Neuronal stem cell (in vitro differentiated cells): ENCODE data around the gene GCGR.

Experiments
- DNase-seq: peaks from one replicate; pipeline ENCODE4 v3.0.0-alpha.2; 2013; ENCODE audit warnings: low spot score
- H2AFZ ChIP-seq: one replicate; pipeline ENCODE4 v1.6.1; 2013; ENCODE audit warnings: mild to moderate bottlenecking, low read length, inconsistent platforms
- H2AK5ac ChIP-seq: 2 replicates; pipeline ENCODE4 v1.6.1; 2013; ENCODE audit warnings: low read depth, mild to moderate bottlenecking, inconsistent platforms, low read length, moderate library complexity, mixed read lengths
- H2BK120ac ChIP-seq: 2 replicates; pipeline ENCODE4 v1.6.1; 2013; ENCODE audit warnings: low read depth, mild to moderate bottlenecking, inconsistent platforms, low read length, moderate library complexity, mixed read lengths
- H2BK12ac ChIP-seq: one replicate; pipeline ENCODE4 v1.6.1; 2013; ENCODE audit warnings: low read length, inconsistent platforms
- H2BK15ac ChIP-seq: 2 replicates; pipeline ENCODE4 v1.6.1; 2013; ENCODE audit warnings: mild to moderate bottlenecking, low read length, inconsistent platforms, mixed read lengths
- H2BK5ac ChIP-seq: one replicate; pipeline ENCODE4 v1.6.1; 2013; ENCODE audit warnings: inconsistent platforms, mild to moderate bottlenecking, low read length, moderate library complexity
- H3K14ac ChIP-seq: one replicate; pipeline ENCODE4 v1.6.1; 2013; ENCODE audit warnings: low read length, inconsistent platforms
- H3K18ac ChIP-seq: 2 replicates; pipeline ENCODE4 v1.6.1; 2013; ENCODE audit warnings: low read length, inconsistent platforms
- H3K23ac ChIP-seq: 2 replicates; pipeline ENCODE4 v1.6.1; 2013; ENCODE audit warnings: low read depth, mild to moderate bottlenecking, mixed read lengths, low read length, inconsistent platforms; ENCODE audit not compliant: poor library complexity
- H3K27ac ChIP-seq: replicated peaks from 3 replicates; pipeline ENCODE4 v1.5.1; 2013; ENCODE audit warnings: low read length, inconsistent platforms
- H3K27me3 ChIP-seq, 3 experiments: 2 replicates each; pipeline ENCODE4 v1.6.1; 2013; ENCODE audit warnings: low read length in 3 of 3, mild to moderate bottlenecking in 2 of 3, inconsistent platforms in 1 of 3, low read depth in 1 of 3, mixed read lengths in 1 of 3, moderate library complexity in 1 of 3; ENCODE audit not compliant: control insufficient read depth in 3 of 3, insufficient read depth in 3 of 3
- H3K36me3 ChIP-seq, 2 donors: replicated peaks in 1 of 2; 2 replicates each; pipeline ENCODE4 v1.6.1; 2013; ENCODE audit warnings: low read length in 2 of 2; ENCODE audit not compliant: control insufficient read depth in 2 of 2, insufficient read depth in 2 of 2
- H3K4ac ChIP-seq: 2 replicates; pipeline ENCODE4 v1.6.1; 2013; ENCODE audit warnings: inconsistent platforms, mild to moderate bottlenecking, low read length, moderate library complexity
- H3K4me1 ChIP-seq, 2 donors: 1 replicate in 1 of 2; 2 replicates in 1 of 2; pipeline ENCODE4 v1.6.1; 2013; ENCODE audit warnings: low read length in 2 of 2, low read depth in 1 of 2; ENCODE audit not compliant: control insufficient read depth in 2 of 2, insufficient read depth in 1 of 2
- H3K4me2 ChIP-seq: one replicate; pipeline ENCODE4 v1.6.1; 2013; ENCODE audit warnings: mild to moderate bottlenecking, low read length, inconsistent platforms; ENCODE audit not compliant: insufficient read depth, poor library complexity, severe bottlenecking
- H3K4me3 ChIP-seq, 2 donors: 2 replicates each; pipeline ENCODE4 v1.5.1; 2013; ENCODE audit warnings: low read length in 2 of 2, mild to moderate bottlenecking in 2 of 2, inconsistent platforms in 1 of 2, moderate library complexity in 1 of 2
- H3K79me1 ChIP-seq: one replicate; pipeline ENCODE4 v1.6.1; 2013; ENCODE audit warnings: low read depth, mild to moderate bottlenecking, inconsistent platforms, low read length, moderate library complexity
- H3K9ac ChIP-seq: one replicate; pipeline ENCODE4 v1.6.1; 2013; ENCODE audit warnings: mild to moderate bottlenecking, low read depth, low read length, inconsistent platforms; ENCODE audit not compliant: poor library complexity
- H3K9me3 ChIP-seq, 2 donors: replicated peaks in 1 of 2; 2 replicates each; pipeline versions ENCODE3 to v1.6.1; 2013; ENCODE audit warnings: low read length in 2 of 2, mild to moderate bottlenecking in 2 of 2, inconsistent platforms in 1 of 2, low read depth in 1 of 2, mixed read lengths in 1 of 2, moderate library complexity in 1 of 2; ENCODE audit not compliant: control insufficient read depth in 2 of 2, insufficient read depth in 1 of 2
- H4K8ac ChIP-seq: one replicate; pipeline ENCODE4 v1.6.1; 2013; ENCODE audit warnings: low read depth, mild to moderate bottlenecking, inconsistent platforms, low read length, moderate library complexity
- H4K91ac ChIP-seq: one replicate; pipeline ENCODE4 v1.6.1; 2013; ENCODE audit warnings: low read length, low read depth, mild to moderate bottlenecking, inconsistent platforms; ENCODE audit not compliant: poor library complexity
- WGBS, 2 donors: extraction: QIAGEN DNeasy Blood & Tissue Kit; methylation state at CpG; one replicate each; pipeline ENCODE4 v1.1.7; 2013; ENCODE audit warnings: missing lambda C conversion rate in 2 of 2, mixed read lengths in 1 of 2; ENCODE audit not compliant: insufficient read length in 2 of 2, insufficient replicate concordance in 1 of 2; ENCODE audit errors: extremely low coverage in 2 of 2; 5-methylcytosine and 5-hydroxymethylcytosine counted together

Gene GCGR

DNA sequence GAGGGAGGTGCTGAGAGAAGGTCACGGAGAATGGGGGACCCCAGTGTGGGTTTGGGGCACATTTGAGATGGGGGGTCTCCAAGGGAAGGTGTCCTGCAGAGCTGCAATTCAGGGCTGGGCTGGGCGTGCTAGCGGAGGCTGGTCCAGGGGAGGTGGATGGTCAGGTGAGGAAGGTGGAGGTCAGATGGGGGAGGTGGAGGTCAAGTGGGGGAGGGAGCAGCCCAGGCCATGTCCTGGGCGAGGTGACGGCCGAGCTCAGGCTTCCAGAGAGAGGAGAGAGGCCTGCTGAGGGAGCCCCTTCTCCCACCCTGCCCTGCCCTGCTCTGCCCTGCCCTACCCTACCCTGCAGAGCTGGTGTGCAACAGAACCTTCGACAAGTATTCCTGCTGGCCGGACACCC lies 6.5 kb downstream of the GCGR start:
- H3K18ac ChIP-seq: no peak overlapping the region
- no peak overlapping the region for H3K23ac ChIP-seq
- H3K79me1 ChIP-seq: peaks cover 9% of the 10 kb centered on the region
- no peak overlapping the region for H3K4ac ChIP-seq
- no peak overlapping the region for H3K14ac ChIP-seq
- no peak overlapping the region for H3K4me2 ChIP-seq
- no peaks in the 10 kb centered on the region for H3K9me3 ChIP-seq
- no peak for DNase-seq
- no peak overlapping the region for H2AFZ ChIP-seq
- no peaks in the 10 kb centered on the region for H3K36me3 ChIP-seq
- H3K9ac ChIP-seq: no peak overlapping the region
- H4K8ac ChIP-seq: no peak overlapping the region
- peaks cover 0 to 3% of the 10 kb centered on the region in 2 donors for H3K4me1 ChIP-seq
- peaks cover 0 to 56% (median 26%) of the 10 kb centered on the region in 3 experiments for H3K27me3 ChIP-seq
- H2BK15ac ChIP-seq: no peak overlapping the region
- H2AK5ac ChIP-seq: peak overlapping the region; percentile 96
- H3K4me3 ChIP-seq: no peak overlapping the region
- no peak overlapping the region for H2BK120ac ChIP-seq
- H2BK12ac ChIP-seq: no peak overlapping the region
- WGBS, 2 donors: no CpG with 5 or more reads among the region's 8 CpGs
- H4K91ac ChIP-seq: no peak overlapping the region
- H3K27ac ChIP-seq: no peak overlapping the region
- H2BK5ac ChIP-seq: no peak overlapping the region

DNA sequence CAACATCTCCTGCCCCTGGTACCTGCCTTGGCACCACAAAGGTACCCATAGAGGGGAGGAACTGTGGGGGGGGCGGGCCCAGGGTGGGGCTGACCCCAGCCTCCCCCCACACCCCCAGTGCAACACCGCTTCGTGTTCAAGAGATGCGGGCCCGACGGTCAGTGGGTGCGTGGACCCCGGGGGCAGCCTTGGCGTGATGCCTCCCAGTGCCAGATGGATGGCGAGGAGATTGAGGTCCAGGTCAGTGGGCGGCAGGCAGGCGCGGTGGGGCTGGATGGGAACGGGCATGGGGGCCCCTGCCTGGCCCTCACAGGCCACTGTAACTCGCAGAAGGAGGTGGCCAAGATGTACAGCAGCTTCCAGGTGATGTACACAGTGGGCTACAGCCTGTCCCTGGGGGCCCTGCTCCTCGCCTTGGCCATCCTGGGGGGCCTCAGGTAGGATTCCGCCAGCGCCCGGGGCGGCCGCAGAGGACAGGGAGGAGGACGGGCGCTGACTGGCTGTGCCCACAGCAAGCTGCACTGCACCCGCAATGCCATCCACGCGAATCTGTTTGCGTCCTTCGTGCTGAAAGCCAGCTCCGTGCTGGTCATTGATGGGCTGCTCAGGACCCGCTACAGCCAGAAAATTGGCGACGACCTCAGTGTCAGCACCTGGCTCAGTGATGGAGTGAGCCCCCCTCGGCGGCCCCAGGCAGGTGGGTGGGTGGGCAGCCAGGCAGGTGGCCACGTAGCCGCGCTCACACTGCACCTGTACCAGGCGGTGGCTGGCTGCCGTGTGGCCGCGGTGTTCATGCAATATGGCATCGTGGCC lies 7.1 kb downstream of the GCGR start:
- WGBS, 2 donors: no CpG with 5 or more reads among the region's 42 CpGs
- peaks cover 0 to 3% of the 10 kb centered on the region in 2 donors for H3K4me1 ChIP-seq

DNA sequence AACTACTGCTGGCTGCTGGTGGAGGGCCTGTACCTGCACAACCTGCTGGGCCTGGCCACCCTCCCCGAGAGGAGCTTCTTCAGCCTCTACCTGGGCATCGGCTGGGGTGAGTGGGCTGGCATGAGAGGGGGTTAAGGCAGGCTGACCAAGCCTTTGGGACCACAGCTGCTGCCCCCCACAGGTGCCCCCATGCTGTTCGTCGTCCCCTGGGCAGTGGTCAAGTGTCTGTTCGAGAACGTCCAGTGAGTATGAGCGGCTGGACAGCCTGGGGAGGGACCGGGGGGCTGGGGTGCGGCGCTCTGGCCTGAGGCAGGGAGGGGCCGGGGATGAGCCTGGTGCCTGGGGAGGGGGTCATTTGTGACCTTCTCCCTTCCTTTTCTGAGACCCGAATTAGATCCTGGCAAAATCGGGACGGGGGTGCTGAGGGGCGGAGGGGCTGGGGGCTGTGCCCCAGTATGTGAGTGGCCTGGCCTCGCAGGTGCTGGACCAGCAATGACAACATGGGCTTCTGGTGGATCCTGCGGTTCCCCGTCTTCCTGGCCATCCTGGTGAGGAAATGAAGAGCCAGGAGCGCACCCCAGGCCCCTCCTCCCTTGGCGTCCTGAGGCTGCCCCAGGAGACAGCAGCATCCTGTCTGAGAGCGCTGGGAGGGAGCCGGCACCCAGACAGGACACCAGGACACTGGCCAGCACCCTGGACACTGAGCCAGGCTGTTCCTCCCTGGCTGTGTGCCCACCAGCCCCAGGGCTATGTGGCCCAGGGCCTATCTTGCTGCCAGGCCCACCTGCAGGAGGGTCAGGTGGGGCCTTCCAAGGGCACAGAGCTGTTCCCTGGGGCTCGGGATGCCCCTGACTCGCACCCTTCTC lies 8.0 kb downstream of the GCGR start:
- peaks cover 7% of the 10 kb centered on the region for H3K79me1 ChIP-seq
- no peak overlapping the region for H3K4me2 ChIP-seq
- H3K36me3 ChIP-seq: no peaks in the 10 kb centered on the region
- H2BK120ac ChIP-seq: no peak overlapping the region
- peak overlapping the region in 1 of 2 donors; percentile 0 for H3K4me3 ChIP-seq
- H3K23ac ChIP-seq: peak overlapping the region; percentile 80
- H3K9ac ChIP-seq: peak overlapping the region; percentile 70
- peaks cover 0 to 3% of the 10 kb centered on the region in 2 donors for H3K4me1 ChIP-seq
- peak overlapping the region; percentile 81 for H2BK15ac ChIP-seq
- H2BK5ac ChIP-seq: peak overlapping the region; percentile 82
- H3K4ac ChIP-seq: no peak overlapping the region
- DNase-seq: no peak
- peak overlapping the region; percentile 38 for H3K14ac ChIP-seq
- peak overlapping the region; percentile 64 for H3K18ac ChIP-seq
- H2BK12ac ChIP-seq: peak overlapping the region; percentile 41
- peak overlapping the region; percentile 96 for H2AK5ac ChIP-seq
- WGBS, 2 donors: no CpG with 5 or more reads among the region's 24 CpGs
- no peak overlapping the region for H3K27ac ChIP-seq
- H3K27me3 ChIP-seq: peaks cover 0 to 43% (median 12%) of the 10 kb centered on the region in 3 experiments
- H4K91ac ChIP-seq: peak overlapping the region; percentile 53
- no peak overlapping the region for H4K8ac ChIP-seq
- no peaks in the 10 kb centered on the region for H3K9me3 ChIP-seq
- H2AFZ ChIP-seq: no peak overlapping the region

More for the DNA sequence above, 7.1 kb downstream of the GCGR start:
- no peak overlapping the region for H4K91ac ChIP-seq
- H2AK5ac ChIP-seq: peak overlapping the region; percentile 96
- H3K27ac ChIP-seq: no peak overlapping the region
- H2BK120ac ChIP-seq: no peak overlapping the region
- H3K4me2 ChIP-seq: no peak overlapping the region
- peak overlapping the region; percentile 80 for H3K23ac ChIP-seq
- no peak overlapping the region for H3K4me3 ChIP-seq
- peak overlapping the region; percentile 21 for H3K9ac ChIP-seq
- H2BK12ac ChIP-seq: peak overlapping the region; percentile 58
- H3K4ac ChIP-seq: no peak overlapping the region
- no peaks in the 10 kb centered on the region for H3K9me3 ChIP-seq
- no peak overlapping the region for H2AFZ ChIP-seq
- H3K27me3 ChIP-seq: peaks cover 0 to 52% (median 19%) of the 10 kb centered on the region in 3 experiments
- peak overlapping the region; percentile 38 for H3K14ac ChIP-seq
- no peak for DNase-seq
- H4K8ac ChIP-seq: no peak overlapping the region
- peak overlapping the region; percentile 48 for H3K18ac ChIP-seq
- H2BK5ac ChIP-seq: peak overlapping the region; percentile 82
- H3K36me3 ChIP-seq: no peaks in the 10 kb centered on the region
- peaks cover 9% of the 10 kb centered on the region for H3K79me1 ChIP-seq
- H2BK15ac ChIP-seq: no peak overlapping the region
